Thoracic aorta (tissue), 2 donors: ENCODE measurements around the gene AK2. TPM values are rescaled to one million over a fixed set of nuclear protein-coding genes. Genes with fewer than 3 reads are reported as not detected.
"Not testable (repeated sequence)": the region's sequence is repeated elsewhere in the genome, so short reads cannot be mapped to it uniquely, and the experiment has no call there.

Source experiments
- ATAC-seq: fragments of 150-250 bp; one replicate; pipeline ENCODE4 v1.8.0; 2017; ENCODE audit warnings: low read depth; ENCODE audit not compliant: insufficient number of reproducible peaks, low FRiP score
- DNase-seq: peaks from one replicate; pipeline ENCODE4 v3.0.0-alpha.2; 2020; ENCODE audit warnings: low spot score
- H3K27ac ChIP-seq, 2 donors: fragments of 200-600 bp; sonication (generic); 1 replicate in 1 of 2; 2 replicates in 1 of 2; pipeline ENCODE4 v1.5.1; 2016; ENCODE audit warnings: mild to moderate bottlenecking in 2 of 2, moderate library complexity in 2 of 2
- H3K27me3 ChIP-seq: fragments of 200-600 bp; sonication (generic); replicated peaks from 2 replicates; pipeline ENCODE4 v1.6.0; 2016; ENCODE audit warnings: mild to moderate bottlenecking; ENCODE audit not compliant: insufficient read depth
- H3K36me3 ChIP-seq: fragments of 200-600 bp; sonication (generic); one replicate; pipeline ENCODE4 v1.5.1; 2016
- H3K4me1 ChIP-seq, 2 donors: fragments of 200-600 bp; sonication (generic); 1 replicate in 1 of 2; 2 replicates in 1 of 2; pipeline versions ENCODE4 v1.5.1 to v1.6.0; 2016; ENCODE audit warnings: low read depth in 2 of 2, mild to moderate bottlenecking in 1 of 2; ENCODE audit not compliant: control insufficient read depth in 1 of 2
- H3K4me3 ChIP-seq: fragments of 200-600 bp; sonication (generic); 2 replicates; pipeline ENCODE4 v1.5.1; 2016; ENCODE audit warnings: mild to moderate bottlenecking
- H3K9me3 ChIP-seq: fragments of 200-600 bp; sonication (generic); 2 replicates; pipeline ENCODE4 v1.5.1; 2016
- CTCF ChIP-seq: fragments of 200-600 bp; sonication (generic); IDR thresholded peaks from one replicate; pipeline ENCODE4 v1.5.1; 2019; ENCODE audit warnings: antibody characterized with exemption
- total RNA-seq, 2 donors: library from RNA; depleted of rRNA; stranded (reverse); fragments of >200 nt; gene quantifications; one replicate each; pipeline versions ENCODE4 v1.1.0 to v1.2.3, GENCODE V29; 2016

The AK2 gene
- total RNA-seq, 2 donors from 2014 or later, result 106 to 253 TPM

GRCh38 chr1:32980080-32980479 lies 56.6 kb downstream of the AK2 start:
- H3K4me1 ChIP-seq, result peaks cover 11 to 12% of the 10 kb centered on the region in 2 donors
- no peaks in the 10 kb centered on the region for H3K9me3 ChIP-seq
- H3K27me3 ChIP-seq, result no peaks in the 10 kb centered on the region
- no peaks in the 10 kb centered on the region for H3K36me3 ChIP-seq
- TF ChIP-seq CTCF, result no peak
- no peak overlapping the region for H3K27ac ChIP-seq
- no peak for ATAC-seq
- no peak for DNase-seq
- no peak overlapping the region for H3K4me3 ChIP-seq

DNA sequence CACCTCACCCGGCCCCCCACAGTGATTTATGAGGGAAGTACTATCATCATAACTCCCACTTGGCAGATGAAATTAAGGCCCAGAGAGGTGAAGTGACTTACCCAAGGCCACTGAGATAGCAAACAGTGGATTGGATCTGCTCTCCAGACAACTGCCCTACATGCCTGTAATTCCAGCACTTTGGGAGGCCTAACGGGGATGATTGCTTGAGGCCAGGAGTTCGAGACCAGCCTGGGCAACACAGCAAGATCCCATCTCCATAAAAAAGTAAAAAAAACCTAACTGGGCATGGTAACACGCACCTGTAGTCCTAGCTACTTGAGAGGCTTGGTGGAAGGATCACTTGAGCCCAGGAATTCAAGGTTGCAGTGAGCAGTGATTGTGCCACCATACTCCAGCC lies 57.8 kb downstream of the AK2 start:
- no peaks in the 10 kb centered on the region for H3K36me3 ChIP-seq
- no peak overlapping the region for H3K4me3 ChIP-seq
- ATAC-seq, result no peak
- TF ChIP-seq CTCF, result no peak
- no peaks in the 10 kb centered on the region for H3K27me3 ChIP-seq
- H3K4me1 ChIP-seq, result peaks cover 11 to 12% of the 10 kb centered on the region in 2 donors
- DNase-seq, result no peak
- H3K9me3 ChIP-seq, result no peaks in the 10 kb centered on the region
- H3K27ac ChIP-seq, result no peak overlapping the region

- no peak for TF ChIP-seq CTCF
- Histone ChIP-seq H3K9me3 (no peaks in the 10 kb centered on the region), H3K36me3 (no peaks in the 10 kb centered on the region), H3K4me1 (peaks cover 11 to 16% of the 10 kb centered on the region in 2 donors), H3K27me3 (no peaks in the 10 kb centered on the region), H3K4me3 (no peak overlapping the region), H3K27ac (no peak overlapping the region)
- DNase-seq, result no peak
- ATAC-seq, result no peak
Observed at GRCh38 chr1:32977546-32978087, 59.1 kb downstream of the AK2 start.

- not testable (repeated sequence) for H3K27ac ChIP-seq, ATAC-seq
Observed at GRCh38 chr1:32975055-32975454, 61.6 kb downstream of the AK2 start.

GRCh38 chr1:32973458-32973857 lies 63.2 kb downstream of the AK2 start:
- H3K27me3 ChIP-seq, H3K4me1 ChIP-seq, H3K9me3 ChIP-seq, H3K36me3 ChIP-seq, DNase-seq, H3K27ac ChIP-seq, ATAC-seq: not testable (repeated sequence)
- peak overlapping the region; percentile 80 for H3K4me3 ChIP-seq

More at GRCh38 chr1:32975055-32975454, 61.6 kb downstream of the AK2 start:
- H3K4me1 ChIP-seq, H3K36me3 ChIP-seq, DNase-seq, H3K9me3 ChIP-seq, H3K4me3 ChIP-seq, H3K27me3 ChIP-seq: not testable (repeated sequence)

DNA sequence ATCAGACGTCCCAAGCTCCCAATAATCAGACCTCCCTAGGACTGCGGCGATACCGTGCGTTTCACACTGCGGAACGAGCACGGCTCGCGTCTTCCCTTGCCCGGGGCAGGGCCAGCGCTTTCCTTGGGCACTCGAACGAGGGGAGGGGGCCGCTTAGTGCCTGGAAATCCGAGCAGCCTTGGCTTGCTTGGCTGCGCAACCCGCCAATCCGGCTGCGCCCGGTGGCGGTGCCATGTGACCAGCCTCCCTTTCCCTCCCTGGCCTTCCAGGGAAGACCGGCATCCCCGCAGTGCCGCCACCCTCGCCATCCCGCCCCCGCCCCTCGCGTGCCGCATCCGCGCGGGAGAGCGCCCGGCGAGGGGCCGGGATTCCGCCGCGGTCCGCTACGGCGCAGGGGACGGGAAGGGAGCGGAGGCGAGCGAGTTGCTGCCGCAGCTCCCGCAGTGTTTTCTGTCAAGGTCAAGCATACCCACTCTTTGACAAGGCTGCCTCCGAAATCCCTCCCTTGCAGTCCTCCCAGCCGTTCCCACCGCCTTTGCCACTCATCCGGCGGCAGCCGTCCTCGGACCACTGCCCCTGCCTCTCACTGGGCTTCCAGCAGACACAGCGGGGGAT lies 63.8 kb downstream of the AK2 start:
- H3K36me3 ChIP-seq, result no peaks in the 10 kb centered on the region
- H3K27me3 ChIP-seq, result no peaks in the 10 kb centered on the region
- ATAC-seq (no peak), DNase-seq (no peak)
- TF ChIP-seq CTCF, result no peak
- peak overlapping the region; percentile 80 for H3K4me3 ChIP-seq
- peaks cover 0 to 15% of the 10 kb centered on the region in 2 donors for H3K4me1 ChIP-seq
- no peak overlapping the region for H3K27ac ChIP-seq
- H3K9me3 ChIP-seq, result no peaks in the 10 kb centered on the region
